Astrocyte of the spinal cord (primary cell): ENCODE data around the gene CDH12.

Experiments used
- DNase-seq: peaks from one replicate; pipeline ENCODE4 v3.0.0; 2011; ENCODE audit warnings: low read depth, low spot score
- H3K4me3 ChIP-seq: 2 replicates; pipeline ENCODE4 v1.5.1; 2011; ENCODE audit warnings: low read depth, mild to moderate bottlenecking, low read length, moderate library complexity
- CTCF ChIP-seq: IDR thresholded peaks from 2 replicates; pipeline ENCODE4 v1.5.1; 2012; ENCODE audit warnings: low read depth, mild to moderate bottlenecking, low read length, inconsistent platforms
- in situ Hi-C: cut with HindIII; loops from 2 replicates; pipeline ENCODE4 v1.10.0; 2017; ENCODE audit warnings: low sequenced_read_pairs

Gene CDH12

GRCh38 chr5:22590677-22591268 is 262.4 kb downstream of the CDH12 start:
- H3K4me3 ChIP-seq = no peak overlapping the region
- TF ChIP-seq CTCF = no peak
- in situ Hi-C loops = no loop called here
- no peak for DNase-seq

GRCh38 chr5:22577711-22578110 is 275.4 kb downstream of the CDH12 start:
- in situ Hi-C loops = no loop called here
- no peak for TF ChIP-seq CTCF
- no peak overlapping the region for H3K4me3 ChIP-seq
- DNase-seq = no peak

GRCh38 chr5:22577006-22577405 is 276.1 kb downstream of the CDH12 start:
- in situ Hi-C loops = no loop called here
- no peak overlapping the region for H3K4me3 ChIP-seq
- no peak for DNase-seq
- no peak for TF ChIP-seq CTCF

- H3K4me3 ChIP-seq = no peak overlapping the region
- no peak for DNase-seq
- no peak for TF ChIP-seq CTCF
- in situ Hi-C loops = no loop called here
Measured at GRCh38 chr5:22572941-22573340, 280.2 kb downstream of the CDH12 start.

- in situ Hi-C loops = no loop called here
- TF ChIP-seq CTCF = no peak
- no peak for DNase-seq
- H3K4me3 ChIP-seq = no peak overlapping the region
Measured at GRCh38 chr5:22567983-22568382, 285.2 kb downstream of the CDH12 start.

GRCh38 chr5:22560147-22560546 is 293.0 kb downstream of the CDH12 start:
- TF ChIP-seq CTCF = no peak
- DNase-seq = peak; percentile 51
- H3K4me3 ChIP-seq = no peak overlapping the region
- in situ Hi-C loops = no loop called here

- TF ChIP-seq CTCF = no peak
- no peak for DNase-seq
- in situ Hi-C loops = no loop called here
- H3K4me3 ChIP-seq = no peak overlapping the region
Measured at GRCh38 chr5:22557251-22557650, 295.9 kb downstream of the CDH12 start.
